OCI-LY7 (cell line): ENCODE measurements around the gene MGMT. TPM values are rescaled to one million over a fixed set of nuclear protein-coding genes. Genes with fewer than 3 reads are reported as not detected.
A peak's percentile ranks its signal among the peaks of the same experiment; 100 is the strongest.

Experiments used
- BruUV-seq: library from RNA; stranded (reverse); fragments of 400-500 nt; replicated peaks from 2 replicates; lab custom pipeline; 2021; lab: Mats Ljungman, UMichigan
- CTCF ChIA-PET: fragments of 300-600 bp; sonication (Branson Sonifier 250); formaldehyde crosslinking; loops from one replicate; lab custom pipeline; 2022; ENCODE audit warnings: antibody characterized with exemption; ENCODE audit not compliant: unreplicated experiment; lab: Charles Lee
- POLR2A ChIA-PET: fragments of 300-600 bp; sonication (Branson Sonifier 250); formaldehyde crosslinking; loops from one replicate; lab custom pipeline; 2022; ENCODE audit warnings: antibody characterized with exemption; lab: Charles Lee
- DNase-seq: peaks from one replicate; pipeline ENCODE4 v3.0.0-alpha.2; 2015; ENCODE audit warnings: low spot score
- H2AFZ ChIP-seq: fragments of 200-600 bp; sonication (generic), shearing (Covaris generic); 2 replicates; pipeline ENCODE4 v1.6.1; 2014; ENCODE audit warnings: mild to moderate bottlenecking, antibody characterized with exemption, low read length, moderate library complexity
- H3K27ac ChIP-seq: fragments of 200-600 bp; sonication (generic); 2 replicates; pipeline ENCODE4 v1.5.1; 2014; ENCODE audit warnings: mixed run types, low read depth, mild to moderate bottlenecking, moderate library complexity, low read length, inconsistent platforms; ENCODE audit not compliant: poor library complexity, severe bottlenecking
- H3K36me3 ChIP-seq: fragments of 200-600 bp; sonication (generic); 2 replicates; pipeline ENCODE4 v1.6.1; 2014; ENCODE audit warnings: mild to moderate bottlenecking, antibody characterized with exemption, low read length, moderate library complexity, mixed read lengths; ENCODE audit not compliant: insufficient read depth
- H3K4me1 ChIP-seq: fragments of 200-600 bp; sonication (generic); 2 replicates; pipeline ENCODE4 v1.5.1; 2014; ENCODE audit warnings: mild to moderate bottlenecking, low read length; ENCODE audit not compliant: insufficient read depth, poor library complexity, severe bottlenecking
- H3K4me2 ChIP-seq: fragments of 200-600 bp; sonication (generic); 2 replicates; pipeline ENCODE4 v1.6.1; 2014; ENCODE audit warnings: mild to moderate bottlenecking, low read length
- H3K4me3 ChIP-seq: fragments of 200-600 bp; sonication (generic); 2 replicates; pipeline ENCODE4 v1.5.1; 2014; ENCODE audit warnings: mild to moderate bottlenecking, low read depth, low read length; ENCODE audit not compliant: poor library complexity, severe bottlenecking
- H3K79me2 ChIP-seq: fragments of 200-600 bp; sonication (generic); 2 replicates; pipeline ENCODE4 v1.6.1; 2016; ENCODE audit warnings: low read depth, mild to moderate bottlenecking, low read length, moderate library complexity, mixed read lengths; ENCODE audit not compliant: insufficient read depth
- H3K9me2 ChIP-seq: fragments of 200-600 bp; sonication (generic); 2 replicates; pipeline ENCODE4 v1.6.1; 2016; ENCODE audit warnings: mild to moderate bottlenecking, low read length, mixed read lengths; ENCODE audit not compliant: insufficient read depth
- H3K9me3 ChIP-seq: fragments of 200-600 bp; sonication (generic); 2 replicates; pipeline ENCODE4 v1.6.1; 2014; ENCODE audit warnings: mild to moderate bottlenecking, mixed run types, low read length, mixed read lengths
- H4K20me1 ChIP-seq: fragments of 200-600 bp; sonication (generic); 2 replicates; pipeline ENCODE4 v1.6.1; 2014; ENCODE audit warnings: mild to moderate bottlenecking, antibody characterized with exemption, low read length, moderate library complexity, mixed read lengths; ENCODE audit not compliant: insufficient read depth
- CTCF ChIP-seq: fragments of 200-600 bp; sonication (generic); conservative IDR thresholded peaks from 2 replicates; pipeline ENCODE4 v1.5.1; 2014; ENCODE audit warnings: mild to moderate bottlenecking, antibody characterized with exemption, low read length, moderate library complexity, mixed read lengths
- EZH2phosphoT487 ChIP-seq: fragments of 200-600 bp; sonication (generic); IDR thresholded peaks from 2 replicates; pipeline ENCODE4 v1.6.1; 2018; ENCODE audit warnings: low read depth, borderline replicate concordance, mild to moderate bottlenecking, mixed run types, antibody characterized with exemption, low read length, moderate library complexity, mixed read lengths
- intact Hi-C: fragments of 100-400 bp; cut with micrococcal nuclease; formaldehyde crosslinking; loops from one replicate; pipeline ENCODE4 v1.10.0; 2022; ENCODE audit not compliant: unreplicated experiment
- total RNA-seq, 2 experiments: library from RNA; depleted of rRNA in 1 of 2; stranded (reverse); fragments of >200 nt in 1 of 2; shearing (Covaris generic) in 1 of 2; gene quantifications; 2 replicates each; pipeline ENCODE4 v1.2.3, GENCODE V29; 2014 to 2022

The MGMT gene
- total RNA-seq, 2 experiments from 2014 or later = 19.7 to 25.0 TPM

- Histone ChIP-seq H4K20me1 (no peaks in the 10 kb centered on the region), H2AFZ (no peak overlapping the region), H3K4me2 (no peak overlapping the region), H3K4me3 (no peak overlapping the region), H3K9me2 (no peaks in the 10 kb centered on the region), H3K27ac (no peak overlapping the region), H3K79me2 (no peaks in the 10 kb centered on the region), H3K4me1 (no peaks in the 10 kb centered on the region), H3K9me3 (peaks cover 12% of the 10 kb centered on the region), H3K36me3 (no peaks in the 10 kb centered on the region)
- no TSS peak for BruUV-seq
- no peak for DNase-seq
- CTCF ChIA-PET = no interaction called here
- TF ChIP-seq EZH2phosphoT487 = no peak
- no peak for TF ChIP-seq CTCF
- intact Hi-C loops = no loop called here
- POLR2A ChIA-PET = interaction anchor here (0.7 kb wide), 1 partner anchor 49 kb away, joined by 4 read pairs; no protein-coding TSS in a partner anchor
These were observed 116.8 kb downstream of the MGMT start for GRCh38 chr10:129583831-129584230.

GRCh38 chr10:129586898-129587443 lies 119.9 kb downstream of the MGMT start:
- peaks cover 12% of the 10 kb centered on the region for H3K9me3 ChIP-seq
- CTCF ChIA-PET = no interaction called here
- H2AFZ ChIP-seq = no peak overlapping the region
- no peaks in the 10 kb centered on the region for H3K36me3 ChIP-seq
- H3K9me2 ChIP-seq = no peaks in the 10 kb centered on the region
- H3K4me3 ChIP-seq = no peak overlapping the region
- intact Hi-C loops = no loop called here
- no TSS peak for BruUV-seq
- H3K79me2 ChIP-seq = no peaks in the 10 kb centered on the region
- no peak overlapping the region for H3K4me2 ChIP-seq
- TF ChIP-seq CTCF = no peak
- TF ChIP-seq EZH2phosphoT487 = no peak
- peak; percentile 18 for DNase-seq
- no peaks in the 10 kb centered on the region for H4K20me1 ChIP-seq
- POLR2A ChIA-PET = no interaction called here
- no peak overlapping the region for H3K27ac ChIP-seq
- no peaks in the 10 kb centered on the region for H3K4me1 ChIP-seq

- no TSS peak for BruUV-seq
- peaks cover 12% of the 10 kb centered on the region for H3K9me3 ChIP-seq
- no peaks in the 10 kb centered on the region for H4K20me1 ChIP-seq
- no peak for DNase-seq
- H3K79me2 ChIP-seq = no peaks in the 10 kb centered on the region
- intact Hi-C loops = no loop called here
- H3K27ac ChIP-seq = no peak overlapping the region
- no peak overlapping the region for H3K4me2 ChIP-seq
- ChIA-PET CTCF (no interaction called here), POLR2A (no interaction called here)
- H2AFZ ChIP-seq = no peak overlapping the region
- H3K4me1 ChIP-seq = no peaks in the 10 kb centered on the region
- no peak overlapping the region for H3K4me3 ChIP-seq
- H3K36me3 ChIP-seq = no peaks in the 10 kb centered on the region
- H3K9me2 ChIP-seq = no peaks in the 10 kb centered on the region
- TF ChIP-seq CTCF = no peak
- TF ChIP-seq EZH2phosphoT487 = no peak
These were observed 122.5 kb downstream of the MGMT start for GRCh38 chr10:129589546-129589945.
